SH-SY5Y (cell line): Measurements from ENCODE around the gene PARM1.

Source experiments
- GATA2 ChIP-seq: IDR thresholded peaks from 2 replicates; pipeline ENCODE4 v1.6.1; 2011; ENCODE audit warnings: mild to moderate bottlenecking, low read depth, low read length
- GATA3 ChIP-seq: IDR thresholded peaks from 2 replicates; pipeline ENCODE4 v1.6.1; 2011; ENCODE audit warnings: low read depth, mild to moderate bottlenecking, low read length, moderate library complexity

PARM1 gene

DNA sequence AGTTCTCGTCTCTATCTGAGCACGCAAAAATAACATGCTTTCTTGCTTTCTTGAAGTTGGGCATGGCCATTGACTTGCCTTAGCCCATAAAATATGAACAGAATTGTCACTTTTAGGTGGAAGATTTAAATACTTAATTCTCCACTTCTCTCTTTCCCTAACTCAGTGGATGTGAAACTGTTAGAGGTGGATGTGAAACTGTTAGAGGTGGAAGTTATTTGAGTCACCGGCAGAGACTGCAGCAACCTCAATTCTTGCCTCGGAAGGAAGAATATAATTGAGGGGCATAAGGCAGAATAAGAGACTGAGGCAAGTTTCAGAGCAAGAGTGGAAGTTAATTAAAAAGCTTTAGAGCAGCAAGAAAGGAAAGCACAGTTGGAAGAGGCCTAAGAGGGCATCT is 2.8 kb upstream of the PARM1 start:
- TF ChIP-seq GATA3 (no peak), GATA2 (no peak)

DNA sequence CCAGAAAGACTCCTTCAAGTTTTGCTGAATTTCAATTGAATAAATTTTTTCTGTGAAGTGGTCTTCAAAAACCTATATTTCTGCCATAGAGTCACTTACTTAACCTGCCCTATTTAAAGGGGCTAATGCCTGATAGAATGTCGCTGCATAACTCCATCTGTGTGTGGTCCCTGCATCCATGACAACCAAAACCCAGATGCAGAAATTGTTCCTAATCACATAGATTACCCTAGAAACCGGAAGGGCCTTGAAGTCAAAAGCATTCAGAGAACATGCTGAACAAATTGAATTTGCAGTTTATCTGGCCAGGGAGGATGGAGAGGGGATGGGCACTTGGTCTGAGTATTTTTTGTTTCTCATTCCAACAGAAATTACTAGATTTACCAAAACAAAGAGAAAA is 1.5 kb upstream of the PARM1 start:
- no peak for TF ChIP-seq GATA2
- no peak for TF ChIP-seq GATA3

DNA sequence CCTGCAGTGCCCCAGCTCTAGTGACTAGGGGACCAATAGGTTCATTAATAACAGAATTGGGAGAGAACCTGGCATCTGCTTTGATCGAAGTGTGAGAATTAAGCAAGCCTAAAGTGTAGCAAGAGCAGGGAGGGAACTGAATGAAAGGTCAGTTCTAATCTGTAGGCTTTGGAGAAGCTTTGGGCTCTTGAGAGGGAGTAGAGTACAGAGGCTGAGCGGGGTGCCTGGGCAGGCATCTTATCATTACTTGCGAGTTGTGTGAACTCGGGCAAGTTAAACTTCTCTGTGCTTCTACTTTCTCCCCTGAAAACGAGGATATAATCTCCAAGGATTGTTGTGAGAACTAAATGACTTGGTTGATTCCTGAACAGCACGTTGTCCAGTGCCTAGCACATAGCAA is 906 bp upstream of the PARM1 start:
- TF ChIP-seq GATA2 (no peak), GATA3 (no peak)

DNA sequence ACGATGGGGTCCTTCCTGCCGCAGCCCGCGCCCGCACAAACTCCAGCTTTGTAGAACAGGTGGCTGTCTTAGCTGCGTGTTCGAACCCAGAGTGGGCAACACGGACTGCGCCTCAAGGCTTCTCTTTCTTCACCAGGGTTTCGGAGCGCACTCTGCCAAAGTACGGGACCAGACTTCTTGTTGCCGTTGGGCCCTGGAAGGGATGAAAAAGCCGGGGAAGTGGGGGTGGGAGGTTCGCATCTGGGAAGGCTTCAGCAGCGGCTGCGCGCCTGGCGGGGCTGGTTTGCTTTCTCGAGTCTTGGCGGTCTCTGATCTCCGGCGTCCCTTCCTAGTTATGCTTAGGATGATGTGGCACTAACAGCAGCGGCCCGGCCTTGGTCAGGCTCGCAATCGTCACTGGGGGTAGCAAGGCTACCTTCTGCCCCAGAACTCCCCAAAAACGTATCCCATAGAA is 673 bp downstream of the PARM1 start:
- TF ChIP-seq GATA2 (no peak), GATA3 (no peak)

DNA sequence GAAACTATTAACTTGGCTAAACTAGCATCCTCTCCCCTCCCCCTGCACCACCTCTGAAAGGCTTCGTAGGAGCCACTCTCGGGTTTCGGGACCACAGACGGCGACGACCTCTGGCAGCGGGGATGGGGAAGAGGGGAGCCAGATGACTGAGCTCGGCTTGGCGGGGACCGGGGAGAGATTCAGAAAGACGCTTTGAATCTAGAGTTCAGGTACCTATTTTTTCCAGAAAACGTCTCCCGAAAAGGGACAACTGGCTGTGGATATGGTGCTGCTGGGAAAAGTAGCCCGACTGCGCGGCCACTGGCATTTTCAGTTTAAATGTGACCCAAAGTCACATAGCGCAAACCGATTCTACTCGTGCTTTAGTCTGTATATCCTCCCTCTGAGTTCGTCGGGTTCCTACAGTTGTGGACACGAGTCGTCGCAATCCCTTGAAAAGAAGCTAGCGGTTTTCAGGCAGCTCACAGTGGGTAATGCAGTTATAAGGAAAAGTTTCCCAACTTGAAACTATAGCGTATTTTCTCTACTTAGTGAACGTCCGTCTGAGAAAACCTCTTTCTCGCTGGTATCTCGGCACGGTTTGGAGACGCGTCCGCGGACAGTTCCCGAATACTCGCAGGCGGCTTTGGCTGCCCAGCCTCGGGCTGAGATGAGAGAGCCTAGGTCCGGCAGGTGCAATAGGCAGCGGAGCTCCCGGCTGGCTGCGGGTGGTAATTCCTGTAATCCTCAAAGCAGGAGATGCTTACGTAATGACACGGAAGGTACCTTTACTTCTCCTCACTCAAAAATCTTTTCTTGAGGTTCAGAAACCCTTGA is 1.3 kb downstream of the PARM1 start:
- no peak for TF ChIP-seq GATA2
- TF ChIP-seq GATA3, result no peak

DNA sequence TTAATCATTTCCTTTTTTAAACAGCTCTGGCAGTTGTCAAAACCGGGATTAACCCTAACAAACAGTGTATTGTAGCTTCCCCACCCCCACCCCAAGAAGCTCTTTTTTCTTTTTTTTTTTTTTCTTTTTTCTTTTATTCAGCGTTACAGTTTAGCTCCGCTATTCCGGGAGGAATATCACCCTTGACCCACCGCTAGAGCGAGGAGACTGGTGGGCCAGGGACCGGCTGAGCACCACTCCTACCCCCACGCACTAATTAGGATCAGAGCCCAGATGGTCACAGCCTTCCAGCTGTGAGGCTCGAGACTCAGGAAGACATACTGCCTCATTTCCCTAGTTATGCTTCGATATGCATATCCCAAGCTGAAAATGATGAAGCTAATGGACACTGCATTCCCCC is 2.0 kb downstream of the PARM1 start:
- TF ChIP-seq GATA2 (no peak), GATA3 (no peak)

DNA sequence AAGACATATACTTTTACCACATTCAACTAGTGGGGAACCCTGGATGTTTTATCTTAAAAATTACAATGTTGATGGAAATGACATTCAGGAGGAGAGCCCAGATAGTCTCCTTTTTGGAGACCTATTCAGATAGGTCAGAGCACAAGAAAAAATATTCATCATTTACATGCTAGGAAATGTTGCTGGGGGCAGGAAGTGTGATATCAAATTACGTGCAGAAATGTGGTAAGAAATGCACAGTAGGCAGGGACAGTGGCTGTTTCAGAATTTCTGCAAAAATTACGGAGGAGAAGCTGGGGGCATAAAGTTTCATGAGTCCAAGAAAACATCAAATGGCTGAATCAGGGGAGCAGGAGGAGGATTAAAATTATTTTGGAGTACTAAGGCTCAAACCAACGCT is 8.2 kb downstream of the PARM1 start:
- TF ChIP-seq GATA2, result no peak

DNA sequence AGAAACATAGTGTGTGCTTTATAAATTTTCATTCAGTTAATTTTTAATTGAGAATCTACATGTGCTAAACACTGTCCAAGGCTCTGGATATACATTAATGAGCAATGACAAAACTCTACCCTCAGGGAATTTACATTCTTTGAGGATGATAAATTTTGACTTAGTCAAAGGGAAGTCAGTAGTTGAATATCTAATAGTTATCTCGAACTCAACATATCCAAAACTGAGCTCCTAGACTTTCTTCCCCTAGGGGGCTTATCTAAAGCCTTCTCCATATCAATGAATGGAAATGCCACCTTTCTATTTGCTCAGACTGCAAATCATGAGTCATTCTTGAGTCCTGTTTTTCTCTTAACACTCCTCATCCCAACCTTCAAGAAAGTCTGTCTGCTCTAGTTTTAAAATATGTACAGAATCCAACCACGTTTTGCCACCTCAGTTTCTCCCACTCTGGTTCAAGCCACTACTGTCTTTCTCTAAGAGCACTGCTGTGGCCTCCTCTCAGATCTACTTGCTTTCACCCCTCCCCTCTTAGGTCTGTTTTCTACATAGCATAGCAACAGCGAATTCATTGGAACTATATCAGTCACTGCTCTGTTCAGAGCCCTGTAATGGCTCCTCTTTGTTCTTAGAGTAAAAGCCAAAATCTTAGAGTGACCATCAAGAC is 9.5 kb downstream of the PARM1 start:
- no peak for TF ChIP-seq GATA2
- no peak for TF ChIP-seq GATA3

DNA sequence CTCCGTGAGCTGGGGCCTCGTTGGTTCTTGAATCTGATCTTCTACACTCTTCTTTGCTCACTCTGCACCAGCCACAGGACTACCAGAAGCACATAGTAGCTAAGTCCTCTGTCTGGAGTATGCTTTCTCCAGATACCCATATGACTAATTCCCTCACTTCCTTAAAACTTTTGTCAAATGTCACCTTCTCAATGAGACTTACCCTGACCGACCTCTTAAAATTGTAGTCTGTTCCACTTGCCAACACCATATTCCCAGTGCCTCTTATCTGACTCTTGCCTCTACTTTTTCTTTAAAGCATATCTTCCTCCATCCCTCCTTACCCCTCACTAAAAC is 10.0 kb downstream of the PARM1 start:
- TF ChIP-seq GATA2 (no peak), GATA3 (no peak)

DNA sequence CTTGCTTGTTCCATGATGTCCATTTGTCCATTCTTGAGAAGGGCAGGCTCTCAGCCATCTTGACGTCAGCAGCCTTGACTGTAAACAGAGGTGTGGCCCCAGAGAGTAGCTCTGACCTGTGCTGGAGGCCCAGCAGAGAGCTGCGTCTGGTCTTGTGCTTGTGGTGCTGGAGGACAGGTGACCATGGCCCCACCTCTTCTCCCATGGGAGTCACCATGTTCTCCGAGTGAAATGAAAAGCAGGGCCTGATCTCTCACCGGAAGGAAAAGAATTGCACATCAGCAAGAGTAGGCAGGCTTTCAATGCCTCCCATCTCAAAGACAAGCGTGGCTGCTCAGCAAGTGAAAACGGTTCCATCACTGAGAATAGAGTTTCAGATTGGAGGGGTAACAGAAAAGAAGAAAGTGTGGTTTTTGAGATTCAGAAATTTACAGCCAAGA is 11.5 kb downstream of the PARM1 start:
- TF ChIP-seq GATA2 (no peak), GATA3 (no peak)

DNA sequence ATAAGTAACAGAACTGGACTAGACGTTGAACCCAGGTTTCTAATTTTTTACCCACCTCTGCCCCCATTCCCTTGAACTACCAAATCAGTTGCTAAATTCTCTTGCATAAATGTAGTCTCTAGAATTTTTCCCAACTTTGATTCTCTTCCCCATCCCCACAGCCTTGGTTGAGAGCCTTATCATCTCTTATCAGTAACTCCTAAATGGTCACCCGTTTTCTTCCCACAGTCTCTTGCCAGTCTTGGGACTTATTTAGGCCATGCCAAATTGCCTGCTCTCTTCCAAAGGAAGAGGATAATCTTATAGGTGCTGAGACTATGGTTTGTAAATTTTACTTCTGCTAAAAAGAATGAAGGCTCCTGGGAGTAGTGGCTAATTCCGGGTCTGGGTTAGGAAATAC is 13.3 kb downstream of the PARM1 start:
- no peak for TF ChIP-seq GATA2
- TF ChIP-seq GATA3, result no peak

DNA sequence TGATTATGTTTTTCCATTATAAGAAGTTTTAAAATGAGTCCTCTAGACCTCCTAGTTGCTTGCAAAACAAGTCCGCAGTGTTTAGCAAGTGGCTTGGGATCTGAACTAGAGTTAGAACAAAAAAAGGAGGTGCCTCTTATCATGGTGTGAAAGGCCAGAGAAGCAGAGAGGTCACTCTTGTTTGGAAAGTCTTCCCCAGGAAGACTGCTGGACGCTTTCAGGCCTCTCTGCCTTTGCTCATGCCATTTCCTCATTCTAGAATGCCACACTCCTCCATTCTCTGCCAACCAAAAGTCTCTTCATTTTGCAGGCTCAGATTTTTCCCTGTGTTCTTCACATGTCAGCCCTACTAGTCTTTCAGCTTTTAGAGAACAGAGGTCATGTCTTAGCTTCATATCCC is 14.9 kb downstream of the PARM1 start:
- TF ChIP-seq GATA2, result no peak
- no peak for TF ChIP-seq GATA3

DNA sequence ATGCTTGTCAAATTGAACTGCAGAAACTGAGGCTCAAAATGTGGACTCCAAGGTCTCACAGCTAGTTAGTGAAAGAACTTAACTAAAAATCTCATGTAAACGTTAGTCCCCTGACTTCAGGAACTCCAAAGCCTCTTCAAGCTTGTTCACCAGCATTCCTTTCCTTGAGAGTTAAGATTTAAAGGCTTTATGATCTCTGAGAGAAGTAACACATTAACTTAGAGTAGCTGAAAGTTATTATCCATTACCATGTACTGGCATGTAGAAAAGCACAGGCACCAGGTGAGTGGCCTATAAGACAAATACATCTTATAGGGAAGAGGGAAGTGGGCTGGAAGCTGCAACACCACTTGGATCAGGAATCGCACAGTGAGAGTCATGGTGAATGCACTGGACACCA is 15.3 kb downstream of the PARM1 start:
- TF ChIP-seq GATA2 (no peak), GATA3 (no peak)

DNA sequence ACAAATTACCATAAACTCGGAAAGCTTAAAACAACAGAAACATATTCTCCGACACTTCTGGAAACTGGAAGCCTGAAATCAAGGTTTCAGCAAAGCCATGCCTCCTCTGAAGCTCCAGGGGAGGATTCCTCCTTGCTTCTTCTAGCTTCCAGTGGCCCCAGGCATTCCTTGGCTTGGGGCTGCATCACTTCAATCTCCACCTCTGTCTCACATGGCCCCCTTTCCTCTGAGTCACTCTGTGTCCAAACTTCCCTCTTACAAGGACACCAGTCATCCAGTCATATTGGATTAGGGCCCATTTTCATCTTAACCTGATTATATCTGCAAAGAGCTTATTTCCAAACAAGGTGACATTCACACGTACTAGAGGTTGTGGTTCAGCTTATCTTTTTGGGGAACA is 17.3 kb downstream of the PARM1 start:
- TF ChIP-seq GATA3 (no peak), GATA2 (no peak)

DNA sequence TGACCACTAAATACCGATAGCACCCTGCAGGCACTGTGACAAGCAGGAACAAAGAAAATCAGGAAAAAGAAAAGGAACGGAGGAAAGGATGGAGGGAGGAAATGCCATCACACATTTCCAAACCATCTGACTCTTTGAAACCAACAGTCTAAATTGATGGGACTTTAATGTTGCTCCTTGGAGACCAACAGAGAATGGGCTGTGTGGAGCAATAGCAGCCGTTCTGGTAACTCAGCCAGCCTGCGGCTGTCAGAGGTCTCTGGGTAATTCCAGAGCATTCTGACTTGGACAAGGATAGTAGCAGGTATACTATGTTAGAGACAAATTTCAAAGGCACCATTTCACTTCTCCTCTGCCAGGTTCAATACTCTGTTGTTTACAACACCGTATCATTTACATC is 18.0 kb downstream of the PARM1 start:
- TF ChIP-seq GATA2 (no peak), GATA3 (no peak)

DNA sequence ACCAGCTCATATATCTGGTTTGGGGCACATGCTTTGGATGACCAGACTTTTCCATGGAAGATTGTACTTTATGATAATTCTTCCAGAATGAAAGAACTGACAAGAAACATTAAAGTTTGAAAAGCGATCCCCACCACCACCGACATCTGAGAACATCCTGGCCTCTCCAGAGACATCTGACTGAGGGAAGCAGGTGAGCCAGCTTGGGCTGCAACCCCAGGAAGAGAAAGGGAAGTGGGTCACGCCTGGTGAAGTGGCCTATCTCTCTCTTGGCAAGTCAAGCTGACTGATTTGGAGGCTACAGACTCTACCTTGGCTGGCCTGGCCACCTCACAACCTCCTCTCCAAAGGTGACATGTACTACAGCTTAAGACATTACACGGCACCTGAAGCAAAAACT is 20.7 kb downstream of the PARM1 start:
- TF ChIP-seq GATA2, result no peak
- TF ChIP-seq GATA3, result no peak
